Spleen (tissue), 7 donors: ENCODE measurements around the gene CEBPZ.

Source experiments
- POLR2A ChIP-seq, 3 donors: fragments of 450-650 bp; IDR thresholded peaks; one replicate each; pipeline ENCODE4 v1.5.1; 2017; ENCODE audit warnings: antibody characterized with exemption in 3 of 3, mild to moderate bottlenecking in 1 of 3
- POLR2AphosphoS5 ChIP-seq, 3 donors: sonication (generic); formaldehyde crosslinking; IDR thresholded peaks; one replicate each; pipeline ENCODE4 v1.5.1; 2017; ENCODE audit warnings: antibody characterized with exemption in 3 of 3
- TF ChIP-seq, protein P1 (sequence below), 11 experiments: fragments of 200-600 bp in 7 of 11; fragments of 450-650 bp in 4 of 11; sonication (generic) in 4 of 11; IDR thresholded peaks in 8 of 11; conservative IDR thresholded peaks in 3 of 11; 1 replicate in 7 of 11; 2 replicates in 4 of 11; pipeline versions ENCODE4 v1.4.0 to v1.8.0; 2016 to 2021; ENCODE audit warnings: antibody characterized with exemption in 11 of 11, inconsistent platforms in 4 of 11, mild to moderate bottlenecking in 1 of 11
- donor health status: DM: no; HTN: no; CAD: no; lungs with moderate emphysema.
- donor health status: DM: no; HTN: no; CAD: no.
- donor health status: DM: no; HTN: no; CAD: no.

DNA sequence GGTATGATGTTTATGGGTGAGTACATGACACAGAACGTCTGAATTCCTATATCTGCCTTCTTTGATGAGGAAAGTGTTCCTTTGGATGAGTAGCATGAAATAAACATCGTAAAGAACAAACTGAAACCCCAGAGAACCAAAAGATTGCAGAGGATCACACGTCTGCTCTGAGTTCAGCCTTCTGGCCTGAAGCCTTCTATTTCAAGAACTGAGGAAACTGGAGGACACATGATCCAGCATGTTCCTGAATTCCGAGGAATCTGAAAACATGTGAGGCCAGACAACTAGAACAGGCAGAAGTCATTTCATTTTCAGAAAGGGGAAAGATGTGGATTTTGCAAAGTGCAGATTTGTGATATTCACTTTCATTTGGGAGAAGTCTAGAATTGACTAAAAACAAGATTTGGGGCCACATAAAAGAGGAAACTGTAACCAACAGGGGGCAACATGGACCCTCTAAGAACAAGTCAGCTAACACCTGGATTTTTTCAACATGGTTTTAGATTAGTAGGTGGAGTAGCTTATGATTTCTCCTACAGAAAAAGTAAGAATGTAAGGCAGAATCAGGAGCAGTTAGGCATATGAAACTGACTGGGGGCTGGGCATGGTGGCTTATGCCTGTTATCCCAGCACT lies 51.3 kb downstream of the CEBPZ start:
- TF ChIP-seq POLR2A (IDR thresholded peaks at IDR 0.05) (no peak), POLR2AphosphoS5 (IDR thresholded peaks at IDR 0.05) (no peak)
- TF ChIP-seq, protein P1, sequence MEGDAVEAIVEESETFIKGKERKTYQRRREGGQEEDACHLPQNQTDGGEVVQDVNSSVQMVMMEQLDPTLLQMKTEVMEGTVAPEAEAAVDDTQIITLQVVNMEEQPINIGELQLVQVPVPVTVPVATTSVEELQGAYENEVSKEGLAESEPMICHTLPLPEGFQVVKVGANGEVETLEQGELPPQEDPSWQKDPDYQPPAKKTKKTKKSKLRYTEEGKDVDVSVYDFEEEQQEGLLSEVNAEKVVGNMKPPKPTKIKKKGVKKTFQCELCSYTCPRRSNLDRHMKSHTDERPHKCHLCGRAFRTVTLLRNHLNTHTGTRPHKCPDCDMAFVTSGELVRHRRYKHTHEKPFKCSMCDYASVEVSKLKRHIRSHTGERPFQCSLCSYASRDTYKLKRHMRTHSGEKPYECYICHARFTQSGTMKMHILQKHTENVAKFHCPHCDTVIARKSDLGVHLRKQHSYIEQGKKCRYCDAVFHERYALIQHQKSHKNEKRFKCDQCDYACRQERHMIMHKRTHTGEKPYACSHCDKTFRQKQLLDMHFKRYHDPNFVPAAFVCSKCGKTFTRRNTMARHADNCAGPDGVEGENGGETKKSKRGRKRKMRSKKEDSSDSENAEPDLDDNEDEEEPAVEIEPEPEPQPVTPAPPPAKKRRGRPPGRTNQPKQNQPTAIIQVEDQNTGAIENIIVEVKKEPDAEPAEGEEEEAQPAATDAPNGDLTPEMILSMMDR (IDR thresholded peaks at IDR 0.05 in 8 of 11, conservative IDR thresholded peaks at IDR 0.05 in 3 of 11), result no peak
